Hepatocyte (in vitro differentiated cells): ENCODE results near the gene QRFP.

Experiments
- CTCF ChIP-seq: fragments of 200-600 bp; sonication (generic); IDR thresholded peaks from 2 replicates; pipeline ENCODE4 v1.5.1; 2016; ENCODE audit warnings: antibody characterized with exemption, mild to moderate bottlenecking; ENCODE audit not compliant: poor library complexity
- EZH2 ChIP-seq: fragments of 200-600 bp; sonication (generic); IDR thresholded peaks from 2 replicates; pipeline ENCODE4 v1.6.1; 2016; ENCODE audit warnings: antibody characterized with exemption, mild to moderate bottlenecking, borderline replicate concordance
- EZH2phosphoT487 ChIP-seq: fragments of 200-600 bp; sonication (generic); IDR thresholded peaks from one replicate; pipeline ENCODE4 v1.6.1; 2018; ENCODE audit warnings: antibody characterized with exemption, mild to moderate bottlenecking, low read depth, moderate library complexity; ENCODE audit not compliant: unreplicated experiment, severe bottlenecking

- no peak for TF ChIP-seq CTCF
- TF ChIP-seq EZH2phosphoT487: no peak
- TF ChIP-seq EZH2: no peak
These were observed 48.0 kb upstream of the QRFP start for GRCh38 chr9:130944510-130945058.
